Sigmoid colon (tissue), 7 donors: ENCODE data around the gene SYNE2. TPM values are rescaled to one million over a fixed set of nuclear protein-coding genes. Genes with fewer than 3 reads are reported as not detected.

Source experiments
- DNase-seq: peaks from one replicate; pipeline ENCODE4 v3.0.0-alpha.2; 2019
- H3K27ac ChIP-seq, 4 donors: fragments of 200-600 bp; sonication (generic); one replicate each; pipeline ENCODE4 v1.5.1; 2016 to 2019; ENCODE audit warnings: mild to moderate bottlenecking in 1 of 4
- H3K27me3 ChIP-seq, 3 donors: fragments of 200-600 bp; sonication (generic); one replicate each; pipeline ENCODE4 v1.5.1; 2019; ENCODE audit warnings: mild to moderate bottlenecking in 1 of 3
- H3K36me3 ChIP-seq, 4 donors: fragments of 200-600 bp; sonication (generic); one replicate each; pipeline ENCODE4 v1.5.1; 2016 to 2019
- H3K4me1 ChIP-seq, 4 donors: fragments of 200-600 bp; sonication (generic); one replicate each; pipeline ENCODE4 v1.5.1; 2017 to 2019
- H3K4me3 ChIP-seq, 4 donors: fragments of 200-600 bp; sonication (generic); one replicate each; pipeline ENCODE4 v1.5.1; 2017 to 2019; ENCODE audit warnings: mild to moderate bottlenecking in 2 of 4, moderate library complexity in 1 of 4
- H3K9me3 ChIP-seq, 4 donors: fragments of 200-600 bp in 3 of 4; sonication (generic) in 3 of 4; one replicate each; pipeline versions ENCODE4 v1.5.1 to v1.6.1; 2013 to 2019
- EP300 ChIP-seq, 4 donors: sonication (generic); formaldehyde crosslinking; IDR thresholded peaks; one replicate each; pipeline ENCODE4 v1.6.1; 2017; ENCODE audit warnings: antibody characterized with exemption in 4 of 4
- POLR2A ChIP-seq, 2 donors: fragments of 450-650 bp; IDR thresholded peaks; one replicate each; pipeline ENCODE4 v1.6.1; 2016; ENCODE audit warnings: antibody characterized with exemption in 2 of 2, mild to moderate bottlenecking in 2 of 2, moderate library complexity in 2 of 2
- POLR2AphosphoS5 ChIP-seq, 4 donors: sonication (generic); formaldehyde crosslinking; IDR thresholded peaks; one replicate each; pipeline ENCODE4 v1.6.1; 2017; ENCODE audit warnings: antibody characterized with exemption in 4 of 4
- WGBS, 2 donors: extraction: QIAGEN DNeasy Blood & Tissue Kit; methylation state at CpG; one replicate each; pipeline ENCODE4 v1.1.7; 2013; 5-methylcytosine and 5-hydroxymethylcytosine counted together
- intact Hi-C: fragments of 100-400 bp; cut with DNase I; formaldehyde crosslinking; loops from one replicate; pipeline ENCODE4 v1.15.1; 2023
- polyA plus RNA-seq, 3 donors: library from polyadenylated mRNA; stranded (reverse); fragments of 200-250 nt; gene quantifications; one replicate each; pipeline ENCODE4 v1.2.3, GENCODE V29; 2013
- total RNA-seq, 4 donors: library from RNA; depleted of rRNA; stranded (reverse); fragments of >200 nt; gene quantifications; one replicate each; pipeline ENCODE4 v1.1.0, GENCODE V29; 2016
- TF ChIP-seq, protein P1 (sequence below), 4 experiments: fragments of 450-650 bp in 3 of 4; fragments of 200-600 bp in 1 of 4; IDR thresholded peaks; one replicate each; pipeline ENCODE4 v1.5.1; 2016 to 2019; ENCODE audit warnings: antibody characterized with exemption in 4 of 4, mild to moderate bottlenecking in 3 of 4, moderate library complexity in 2 of 4
- donor health status: healthy with polysubstance abuse.
- donor health status: Bipolar disorder and iron deficiency.
- donor health status: healthy.

SYNE2 gene
- total and polyA plus RNA-seq, 7 donors: 25.8 to 70.6 (median 54.6) TPM

GRCh38 chr14:63890553-63890952, 37.7 kb downstream of the SYNE2 start:
- peaks cover 0 to 45% (median 39%) of the 10 kb centered on the region in 4 donors for H3K4me1 ChIP-seq
- WGBS, 2 donors: 86 to 90% methylated on average over 1 of the region's 1 CpG
- intact Hi-C loops: loop anchor here (5.0 kb wide), 1 partner anchor 38 kb away; the partner anchor contains the start of gene SYNE2

DNA sequence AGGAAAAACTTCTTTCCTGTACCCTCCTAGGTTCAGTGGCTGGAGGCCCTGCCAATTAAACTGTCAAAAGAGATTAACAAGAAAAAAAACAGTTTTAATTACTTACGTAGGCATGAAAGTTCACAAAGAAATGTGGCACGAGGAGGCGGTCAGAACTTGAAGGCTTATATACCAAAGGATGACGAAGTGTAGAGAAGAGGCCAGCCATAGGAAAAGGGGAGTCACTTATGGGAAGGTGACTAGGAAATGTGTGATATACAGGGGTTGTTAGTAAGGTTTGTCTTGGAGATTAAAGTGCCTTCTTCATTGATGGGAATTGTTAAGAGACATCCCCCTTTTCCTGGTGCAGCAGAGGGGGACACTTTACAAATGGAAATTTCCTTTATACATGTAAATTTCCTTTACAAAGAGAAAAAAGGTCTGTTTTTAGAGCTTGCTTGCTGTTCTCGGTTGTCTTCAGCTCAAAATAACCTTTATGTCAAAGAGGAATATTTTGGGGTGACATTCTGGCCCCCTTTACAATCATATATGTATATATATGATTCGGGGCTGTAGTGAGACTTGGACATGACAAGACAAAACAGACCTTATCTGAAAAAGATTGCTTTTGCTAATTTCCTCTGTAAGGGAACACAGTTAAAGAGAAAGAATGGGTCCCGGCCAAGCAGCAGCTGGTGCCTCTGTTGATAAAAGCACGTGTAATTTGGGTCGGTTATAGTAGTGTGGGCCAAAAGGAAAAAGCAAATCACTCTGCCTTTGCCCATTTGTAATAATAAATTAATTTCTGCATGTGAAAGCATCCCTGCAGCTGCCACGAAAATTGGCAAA, 38.6 kb downstream of the SYNE2 start:
- Histone ChIP-seq H3K4me3 (no peak overlapping the region), H3K27me3 (no peaks in the 10 kb centered on the region), H3K9me3 (no peaks in the 10 kb centered on the region), H3K36me3 (no peaks in the 10 kb centered on the region), H3K27ac (peak overlapping the region in 3 of 4 donors; percentile 38 to 54 (median 54)), H3K4me1 (peaks cover 0 to 53% (median 46%) of the 10 kb centered on the region in 4 donors)
- peak in 1 of 4 donors; percentile 17 for TF ChIP-seq POLR2AphosphoS5 (IDR thresholded peaks at IDR 0.05)
- TF ChIP-seq POLR2A (IDR thresholded peaks at IDR 0.05): no peak
- DNase-seq: no peak
- 23 to 59% methylated on average over 10 of the region's 10 CpGs for WGBS, 2 donors
- intact Hi-C loops: loop anchor here (5.0 kb wide), 1 partner anchor 39 kb away; the partner anchor contains the start of gene SYNE2

More at GRCh38 chr14:63890553-63890952, 37.7 kb downstream of the SYNE2 start:
- Histone ChIP-seq H3K36me3 (no peaks in the 10 kb centered on the region), H3K27ac (peak overlapping the region in 2 of 4 donors; percentile 38 to 54), H3K4me3 (no peak overlapping the region), H3K27me3 (no peaks in the 10 kb centered on the region), H3K9me3 (no peaks in the 10 kb centered on the region)
- DNase-seq: no peak
- TF ChIP-seq POLR2AphosphoS5 (IDR thresholded peaks at IDR 0.05) (no peak), EP300 (IDR thresholded peaks at IDR 0.05) (no peak), POLR2A (IDR thresholded peaks at IDR 0.05) (no peak)
- TF ChIP-seq, protein P1, sequence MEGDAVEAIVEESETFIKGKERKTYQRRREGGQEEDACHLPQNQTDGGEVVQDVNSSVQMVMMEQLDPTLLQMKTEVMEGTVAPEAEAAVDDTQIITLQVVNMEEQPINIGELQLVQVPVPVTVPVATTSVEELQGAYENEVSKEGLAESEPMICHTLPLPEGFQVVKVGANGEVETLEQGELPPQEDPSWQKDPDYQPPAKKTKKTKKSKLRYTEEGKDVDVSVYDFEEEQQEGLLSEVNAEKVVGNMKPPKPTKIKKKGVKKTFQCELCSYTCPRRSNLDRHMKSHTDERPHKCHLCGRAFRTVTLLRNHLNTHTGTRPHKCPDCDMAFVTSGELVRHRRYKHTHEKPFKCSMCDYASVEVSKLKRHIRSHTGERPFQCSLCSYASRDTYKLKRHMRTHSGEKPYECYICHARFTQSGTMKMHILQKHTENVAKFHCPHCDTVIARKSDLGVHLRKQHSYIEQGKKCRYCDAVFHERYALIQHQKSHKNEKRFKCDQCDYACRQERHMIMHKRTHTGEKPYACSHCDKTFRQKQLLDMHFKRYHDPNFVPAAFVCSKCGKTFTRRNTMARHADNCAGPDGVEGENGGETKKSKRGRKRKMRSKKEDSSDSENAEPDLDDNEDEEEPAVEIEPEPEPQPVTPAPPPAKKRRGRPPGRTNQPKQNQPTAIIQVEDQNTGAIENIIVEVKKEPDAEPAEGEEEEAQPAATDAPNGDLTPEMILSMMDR (IDR thresholded peaks at IDR 0.05): no peak

- WGBS, 2 donors: 73 to 79% methylated on average over 2 of the region's 2 CpGs
- Histone ChIP-seq H3K4me3 (no peak overlapping the region), H3K4me1 (peaks cover 0 to 62% (median 51%) of the 10 kb centered on the region in 4 donors), H3K36me3 (no peaks in the 10 kb centered on the region), H3K27me3 (no peaks in the 10 kb centered on the region), H3K27ac (peak overlapping the region in 3 of 4 donors; percentile 21 to 54 (median 54)), H3K9me3 (no peaks in the 10 kb centered on the region)
- intact Hi-C loops: loop anchor here (5.0 kb wide), 1 partner anchor 40 kb away; the partner anchor contains the start of gene SYNE2
- no peak for DNase-seq
- no peak for TF ChIP-seq POLR2A (IDR thresholded peaks at IDR 0.05)
- TF ChIP-seq EP300 (IDR thresholded peaks at IDR 0.05): no peak
- TF ChIP-seq, protein P1 (IDR thresholded peaks at IDR 0.05): no peak
- TF ChIP-seq POLR2AphosphoS5 (IDR thresholded peaks at IDR 0.05): no peak
These were observed 39.5 kb downstream of the SYNE2 start for GRCh38 chr14:63892265-63892664.

DNA sequence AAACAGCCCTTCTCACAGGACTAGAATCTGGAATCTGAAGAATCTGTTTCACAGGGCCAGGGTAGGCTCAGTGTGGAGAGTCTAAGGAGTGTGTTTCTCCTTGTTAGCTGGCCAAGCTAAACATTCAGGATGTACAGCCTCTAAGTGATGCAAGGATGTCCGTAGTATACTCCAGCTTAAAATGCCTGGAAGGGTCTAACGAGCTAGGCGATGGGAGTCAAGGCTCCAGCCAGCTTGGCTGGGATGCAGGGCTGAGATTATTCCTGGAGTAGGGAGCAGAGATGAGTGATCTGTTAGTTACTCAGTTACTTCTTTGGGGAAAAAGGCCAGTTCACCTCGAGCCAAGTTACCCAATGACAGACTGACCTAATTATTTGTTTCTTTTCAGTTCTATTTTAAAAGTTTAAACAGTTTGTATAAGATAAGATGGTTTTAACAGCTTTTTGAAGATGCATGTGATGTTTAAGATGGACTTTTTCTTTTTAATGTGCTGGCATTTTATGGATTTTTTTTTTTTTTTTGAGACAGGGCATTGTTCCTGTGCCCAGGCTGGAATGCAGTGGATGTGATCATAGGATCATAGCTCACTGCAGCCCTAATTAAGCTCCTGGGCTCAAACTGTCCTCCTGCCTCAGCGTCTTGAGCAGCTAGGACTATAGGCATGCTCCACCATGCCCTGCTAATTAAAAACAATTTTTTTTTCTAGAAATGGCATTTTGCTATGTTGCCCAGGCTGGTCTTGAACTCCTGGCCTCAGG, 41.1 kb downstream of the SYNE2 start:
- Histone ChIP-seq H3K27me3 (no peaks in the 10 kb centered on the region), H3K4me3 (no peak overlapping the region), H3K4me1 (peaks cover 0 to 64% (median 51%) of the 10 kb centered on the region in 4 donors), H3K27ac (peak overlapping the region; percentile 54 to 81 (median 73)), H3K9me3 (no peaks in the 10 kb centered on the region), H3K36me3 (no peaks in the 10 kb centered on the region)
- peak in 1 of 4 donors; percentile 23 for TF ChIP-seq EP300 (IDR thresholded peaks at IDR 0.05)
- no peak for TF ChIP-seq POLR2A (IDR thresholded peaks at IDR 0.05)
- TF ChIP-seq, protein P1 (IDR thresholded peaks at IDR 0.05): no peak
- TF ChIP-seq POLR2AphosphoS5 (IDR thresholded peaks at IDR 0.05): peak in 2 of 4 donors; percentile 36 to 49
- peak; percentile 86 for DNase-seq
- WGBS, 2 donors: 57 to 66% methylated on average over 5 of the region's 5 CpGs
- intact Hi-C loops: loop anchor here (5.0 kb wide), 1 partner anchor 42 kb away; the partner anchor contains the start of gene SYNE2
